K562 (cell line): ENCODE data around the gene KCNJ14.
"Not testable (repeated sequence)": the region's sequence is repeated elsewhere in the genome, so short reads cannot be mapped to it uniquely, and the experiment has no call there.

Experiments used
- ATF6 ChIP-seq: sonication (generic); formaldehyde crosslinking; IDR thresholded peaks from 2 replicates; pipeline ENCODE4 v1.4.0; 2020; ENCODE audit warnings: mild to moderate bottlenecking, missing genetic modification reagents
- POLR2A ChIP-seq: fragments of 450-650 bp; conservative IDR thresholded peaks from 2 replicates; pipeline ENCODE4 v1.6.1; 2016
- TF ChIP-seq, protein P1 (sequence below): fragments of 450-650 bp; formaldehyde crosslinking; IDR thresholded peaks from 2 replicates; pipeline ENCODE4 v1.4.0; 2020; ENCODE audit warnings: mild to moderate bottlenecking, moderate library complexity

DNA sequence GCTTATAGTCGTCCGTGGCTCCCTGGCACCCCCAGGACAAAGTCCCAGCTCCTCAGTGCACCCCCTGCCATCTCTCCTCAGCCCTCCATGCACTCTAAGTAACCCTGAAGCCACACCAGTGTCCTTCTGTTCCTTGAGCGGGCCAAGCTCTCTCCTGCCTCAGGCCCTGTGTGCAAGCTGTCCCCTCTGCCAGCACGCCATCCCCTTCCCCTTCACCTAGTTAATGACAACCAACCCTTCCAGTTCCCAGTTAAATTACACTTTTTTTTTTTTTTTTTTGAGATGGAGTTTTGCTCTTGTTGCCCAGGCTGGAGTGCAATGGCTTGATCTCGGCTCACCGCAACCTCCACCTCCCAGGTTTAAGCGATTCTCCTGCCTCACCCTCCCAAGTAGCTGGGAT is 33.1 kb downstream of the KCNJ14 start:
- TF ChIP-seq ATF6, POLR2A: not testable (repeated sequence)
- TF ChIP-seq, protein P1, sequence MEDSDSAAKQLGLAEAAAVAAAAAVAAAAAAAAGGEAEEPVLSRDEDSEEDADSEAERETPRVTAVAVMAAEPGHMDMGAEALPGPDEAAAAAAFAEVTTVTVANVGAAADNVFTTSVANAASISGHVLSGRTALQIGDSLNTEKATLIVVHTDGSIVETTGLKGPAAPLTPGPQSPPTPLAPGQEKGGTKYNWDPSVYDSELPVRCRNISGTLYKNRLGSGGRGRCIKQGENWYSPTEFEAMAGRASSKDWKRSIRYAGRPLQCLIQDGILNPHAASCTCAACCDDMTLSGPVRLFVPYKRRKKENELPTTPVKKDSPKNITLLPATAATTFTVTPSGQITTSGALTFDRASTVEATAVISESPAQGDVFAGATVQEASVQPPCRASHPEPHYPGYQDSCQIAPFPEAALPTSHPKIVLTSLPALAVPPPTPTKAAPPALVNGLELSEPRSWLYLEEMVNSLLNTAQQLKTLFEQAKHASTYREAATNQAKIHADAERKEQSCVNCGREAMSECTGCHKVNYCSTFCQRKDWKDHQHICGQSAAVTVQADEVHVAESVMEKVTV (CRISPR knock-in tag) = not testable (repeated sequence)
